ENCODE data around the gene ADCY7.

ADCY7 gene

DNA sequence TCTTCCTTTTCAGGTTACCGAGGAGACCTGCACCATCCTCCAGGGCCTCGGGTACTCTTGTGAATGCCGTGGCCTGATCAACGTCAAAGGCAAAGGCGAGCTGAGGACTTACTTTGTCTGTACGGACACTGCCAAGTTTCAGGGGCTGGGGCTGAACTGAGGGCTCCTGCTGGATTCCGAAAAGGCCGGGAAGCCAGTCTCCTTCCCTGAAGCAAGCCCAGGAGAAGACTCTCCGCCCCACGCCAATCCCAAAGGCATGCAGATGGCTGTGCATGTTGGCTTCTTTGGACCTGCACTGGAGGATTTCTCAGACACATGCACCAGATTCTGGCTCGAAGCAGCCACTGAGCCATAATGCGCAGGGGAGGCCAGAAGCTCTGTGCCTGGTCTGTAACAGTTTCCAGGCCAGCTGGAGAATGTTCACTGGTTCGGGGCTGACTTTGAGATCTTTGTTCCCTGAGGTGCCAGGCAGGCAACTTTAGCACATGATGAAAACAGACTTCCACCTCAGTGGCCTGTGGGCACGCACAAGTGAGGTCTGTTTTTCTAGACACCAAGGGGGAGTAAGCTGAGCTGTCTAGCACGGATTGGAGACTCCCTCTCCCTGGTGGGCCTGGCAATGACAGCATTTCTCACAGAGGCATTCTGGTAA lies 49.1 kb downstream of the ADCY7 start:
- TF ChIP-seq, protein P1, sequence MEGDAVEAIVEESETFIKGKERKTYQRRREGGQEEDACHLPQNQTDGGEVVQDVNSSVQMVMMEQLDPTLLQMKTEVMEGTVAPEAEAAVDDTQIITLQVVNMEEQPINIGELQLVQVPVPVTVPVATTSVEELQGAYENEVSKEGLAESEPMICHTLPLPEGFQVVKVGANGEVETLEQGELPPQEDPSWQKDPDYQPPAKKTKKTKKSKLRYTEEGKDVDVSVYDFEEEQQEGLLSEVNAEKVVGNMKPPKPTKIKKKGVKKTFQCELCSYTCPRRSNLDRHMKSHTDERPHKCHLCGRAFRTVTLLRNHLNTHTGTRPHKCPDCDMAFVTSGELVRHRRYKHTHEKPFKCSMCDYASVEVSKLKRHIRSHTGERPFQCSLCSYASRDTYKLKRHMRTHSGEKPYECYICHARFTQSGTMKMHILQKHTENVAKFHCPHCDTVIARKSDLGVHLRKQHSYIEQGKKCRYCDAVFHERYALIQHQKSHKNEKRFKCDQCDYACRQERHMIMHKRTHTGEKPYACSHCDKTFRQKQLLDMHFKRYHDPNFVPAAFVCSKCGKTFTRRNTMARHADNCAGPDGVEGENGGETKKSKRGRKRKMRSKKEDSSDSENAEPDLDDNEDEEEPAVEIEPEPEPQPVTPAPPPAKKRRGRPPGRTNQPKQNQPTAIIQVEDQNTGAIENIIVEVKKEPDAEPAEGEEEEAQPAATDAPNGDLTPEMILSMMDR (IDR thresholded peaks at IDR 0.05; ENCODE audit: borderline replicate concordance, insufficient read depth, low read depth, low read length) = no peak
- H3K4me3 ChIP-seq (ENCODE audit: low read depth, low read length) = no peak overlapping the region

DNA sequence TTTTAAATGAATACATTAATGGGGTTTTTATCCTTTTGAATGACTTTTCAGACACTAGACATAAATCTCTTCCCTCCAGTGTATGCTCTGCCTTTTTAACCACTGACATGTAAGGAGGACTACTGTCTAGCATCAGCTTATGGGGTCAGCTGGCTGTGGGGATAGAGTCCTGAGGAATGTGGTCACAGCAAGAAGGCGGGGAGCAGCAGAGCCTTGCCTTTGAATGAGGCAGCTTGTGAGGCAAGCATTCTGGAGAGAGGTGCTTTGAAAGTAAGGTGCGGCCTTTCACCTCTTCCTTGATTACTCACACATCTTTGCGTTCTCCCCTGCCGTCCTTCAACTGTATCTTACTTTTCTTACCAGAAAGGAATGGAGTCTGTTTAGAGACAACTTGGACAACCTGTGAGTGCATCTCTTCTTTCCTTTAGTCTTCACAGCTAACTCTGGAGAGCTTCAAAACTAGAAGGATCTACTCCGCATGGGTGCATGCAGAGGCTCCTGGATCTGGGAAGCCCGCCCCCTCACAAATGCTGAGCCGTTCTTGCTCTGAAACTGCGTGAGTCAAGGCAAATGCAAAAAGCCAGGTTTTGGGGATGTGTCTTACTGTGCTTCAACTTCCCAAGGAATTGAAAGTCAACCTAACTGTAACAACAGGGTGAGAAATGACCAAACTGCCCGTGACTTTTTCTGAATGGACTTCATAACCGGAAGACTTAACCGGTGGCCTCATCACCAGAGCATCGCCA lies 49.9 kb downstream of the ADCY7 start:
- TF ChIP-seq, protein P1 (IDR thresholded peaks at IDR 0.05; ENCODE audit: borderline replicate concordance, insufficient read depth, low read depth, low read length) = no peak
- no peak overlapping the region for H3K4me3 ChIP-seq (ENCODE audit: low read depth, low read length)

DNA sequence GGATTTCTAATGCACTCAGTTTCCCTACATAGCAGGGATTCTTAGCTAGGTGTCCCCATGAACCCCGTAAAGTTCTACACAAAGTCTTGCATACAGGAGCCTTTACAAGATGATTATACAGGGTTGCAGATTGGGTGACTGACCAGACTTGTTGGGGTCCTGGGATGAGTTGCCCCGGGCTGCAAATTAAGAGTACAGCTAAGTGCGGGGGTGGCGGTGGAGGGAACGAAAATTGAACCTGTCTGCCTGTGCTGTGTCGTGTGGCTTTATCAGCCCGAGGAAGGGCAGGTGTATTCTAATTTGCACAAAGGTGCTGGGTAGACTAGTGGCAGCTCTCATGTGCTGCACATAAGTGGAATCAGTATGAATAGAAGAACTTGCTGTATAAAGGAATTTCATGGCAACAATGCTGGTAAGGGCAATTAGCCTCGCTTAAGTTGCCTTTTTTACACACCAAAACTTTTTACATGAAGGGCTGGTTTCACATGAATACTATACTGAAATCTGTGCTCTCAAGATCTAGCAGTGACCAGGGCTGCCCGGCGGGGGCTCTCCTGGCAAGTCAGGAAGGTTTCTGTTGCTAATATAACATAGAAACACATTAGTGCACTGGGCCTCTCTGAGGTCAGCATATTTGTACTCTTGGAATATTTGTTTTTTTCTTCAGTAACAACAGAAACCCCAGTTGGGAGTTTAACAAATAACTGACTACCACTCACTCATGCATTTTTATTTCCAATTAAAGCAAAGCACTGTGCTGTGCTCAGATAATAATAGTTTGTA lies 50.7 kb downstream of the ADCY7 start:
- TF ChIP-seq, protein P1 (IDR thresholded peaks at IDR 0.05; ENCODE audit: borderline replicate concordance, insufficient read depth, low read depth, low read length) = no peak
- no peak overlapping the region for H3K4me3 ChIP-seq (ENCODE audit: low read depth, low read length)

DNA sequence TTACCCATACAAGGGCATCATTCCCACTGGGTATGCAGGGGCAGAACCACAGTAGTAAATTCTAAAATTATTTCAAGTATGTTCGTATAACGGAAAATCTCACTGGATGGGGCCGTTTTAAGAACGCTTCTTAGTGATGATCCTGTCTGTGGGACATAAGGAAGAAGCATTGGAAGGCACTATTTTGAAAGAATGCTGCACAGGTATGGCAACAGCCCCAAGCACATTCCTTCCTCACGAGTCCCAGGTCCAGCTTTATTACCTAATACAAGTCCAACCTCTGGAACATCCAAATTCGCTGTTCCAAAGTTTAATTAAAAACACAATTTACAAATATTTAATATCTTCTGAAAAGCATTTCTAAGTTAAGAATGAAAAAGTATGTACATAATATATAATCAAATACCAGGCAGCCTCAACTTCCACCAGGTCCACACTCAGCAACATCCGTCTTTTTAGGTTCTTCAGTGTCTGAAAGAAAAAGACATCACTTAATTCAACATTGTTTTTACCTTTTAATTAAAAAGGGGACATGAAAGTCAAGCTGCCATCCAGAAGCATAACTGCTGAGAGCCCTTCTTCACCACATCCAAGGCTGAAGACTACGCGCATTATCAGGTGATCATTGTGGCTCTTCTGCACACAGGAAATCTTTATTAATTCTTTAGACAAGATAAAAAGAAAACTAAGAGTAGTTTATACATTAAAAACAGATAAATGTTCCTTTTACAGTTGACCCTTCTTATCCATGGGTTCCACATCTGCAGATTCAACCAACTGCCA lies 52.6 kb downstream of the ADCY7 start:
- TF ChIP-seq, protein P1 (IDR thresholded peaks at IDR 0.05; ENCODE audit: borderline replicate concordance, insufficient read depth, low read depth, low read length) = no peak
- no peak overlapping the region for H3K4me3 ChIP-seq (ENCODE audit: low read depth, low read length)

DNA sequence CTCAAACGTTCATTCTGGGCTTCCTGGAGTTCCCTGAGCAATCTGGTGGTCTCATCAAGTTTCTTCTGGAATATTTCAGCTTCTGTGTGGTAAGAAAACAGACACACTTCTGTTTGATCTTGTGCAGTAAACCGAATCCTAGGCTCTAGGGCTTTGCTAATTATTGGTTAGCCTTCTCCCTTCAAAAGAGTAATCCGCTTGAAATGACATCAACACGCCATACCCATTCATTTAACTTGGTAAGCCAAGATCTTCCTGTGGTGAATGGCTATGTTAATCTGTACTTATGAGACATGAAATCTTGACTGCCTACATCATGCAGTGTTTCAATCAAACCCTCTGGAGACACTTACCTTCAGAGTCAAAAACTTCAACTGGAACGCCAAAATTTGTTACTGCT lies 54.0 kb downstream of the ADCY7 start:
- TF ChIP-seq, protein P1 (IDR thresholded peaks at IDR 0.05; ENCODE audit: borderline replicate concordance, insufficient read depth, low read depth, low read length) = no peak
- H3K4me3 ChIP-seq (ENCODE audit: low read depth, low read length) = no peak overlapping the region

DNA sequence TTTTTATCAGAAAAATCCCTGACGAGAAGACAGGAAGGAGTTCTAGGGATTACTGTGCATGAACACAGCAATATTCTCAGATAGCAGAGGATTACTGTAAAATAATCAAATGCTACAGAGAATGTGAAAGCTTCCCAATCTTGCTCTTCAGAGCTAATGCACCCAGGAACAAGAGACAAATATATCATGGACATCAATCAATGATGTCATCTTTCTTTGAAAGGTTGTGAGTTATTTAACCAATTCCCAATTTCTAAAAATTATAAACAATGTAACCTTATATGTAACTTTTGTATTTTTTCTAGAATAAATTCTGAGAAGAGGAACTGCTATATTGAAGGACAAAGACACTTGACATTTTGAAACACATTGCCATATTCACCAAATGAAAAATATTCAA lies 56.0 kb downstream of the ADCY7 start:
- H3K4me3 ChIP-seq (ENCODE audit: low read depth, low read length) = no peak overlapping the region
- TF ChIP-seq, protein P1 (IDR thresholded peaks at IDR 0.05; ENCODE audit: borderline replicate concordance, insufficient read depth, low read depth, low read length) = no peak

Data from GM12875 (cell line).